Stomach (tissue), 4 donors: ENCODE measurements around the gene MAGI2.

Experiments
- POLR2A ChIP-seq, 4 donors: fragments of 450-650 bp; IDR thresholded peaks; one replicate each; pipeline ENCODE4 v1.6.1; 2016; ENCODE audit warnings: antibody characterized with exemption in 4 of 4, control low read depth in 2 of 4, mild to moderate bottlenecking in 1 of 4, moderate library complexity in 1 of 4
- POLR2AphosphoS5 ChIP-seq, 3 donors: sonication (generic); formaldehyde crosslinking; IDR thresholded peaks; one replicate each; pipeline ENCODE4 v1.6.1; 2016; ENCODE audit warnings: antibody characterized with exemption in 3 of 3
- TF ChIP-seq, protein P1 (sequence below), 7 experiments: fragments of 450-650 bp in 4 of 7; fragments of 200-600 bp in 3 of 7; sonication (generic) in 3 of 7; IDR thresholded peaks; one replicate each; pipeline ENCODE4 v1.5.1; 2016 to 2019; ENCODE audit warnings: antibody characterized with exemption in 7 of 7, control low read depth in 2 of 7, mild to moderate bottlenecking in 1 of 7

DNA sequence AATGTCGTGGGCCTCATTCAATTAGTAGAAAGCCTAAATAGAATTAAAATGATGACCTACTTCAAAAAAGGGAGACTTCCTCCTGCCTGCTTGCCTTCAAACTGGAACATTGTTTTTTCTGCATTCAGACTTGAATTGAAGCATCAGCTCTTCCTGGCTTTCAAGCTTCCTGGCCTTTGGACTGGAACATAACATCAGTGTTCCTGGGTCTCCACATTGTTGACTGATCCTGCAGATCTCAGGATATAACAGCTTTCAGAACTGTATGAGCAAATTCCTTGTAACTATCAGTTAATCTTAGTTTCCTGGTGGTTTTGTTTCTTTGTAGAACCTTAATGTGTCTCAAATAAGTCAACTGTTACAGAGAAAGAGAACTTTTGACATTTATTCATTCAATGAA, 18.6 kb downstream of the MAGI2 start:
- TF ChIP-seq, protein P1, sequence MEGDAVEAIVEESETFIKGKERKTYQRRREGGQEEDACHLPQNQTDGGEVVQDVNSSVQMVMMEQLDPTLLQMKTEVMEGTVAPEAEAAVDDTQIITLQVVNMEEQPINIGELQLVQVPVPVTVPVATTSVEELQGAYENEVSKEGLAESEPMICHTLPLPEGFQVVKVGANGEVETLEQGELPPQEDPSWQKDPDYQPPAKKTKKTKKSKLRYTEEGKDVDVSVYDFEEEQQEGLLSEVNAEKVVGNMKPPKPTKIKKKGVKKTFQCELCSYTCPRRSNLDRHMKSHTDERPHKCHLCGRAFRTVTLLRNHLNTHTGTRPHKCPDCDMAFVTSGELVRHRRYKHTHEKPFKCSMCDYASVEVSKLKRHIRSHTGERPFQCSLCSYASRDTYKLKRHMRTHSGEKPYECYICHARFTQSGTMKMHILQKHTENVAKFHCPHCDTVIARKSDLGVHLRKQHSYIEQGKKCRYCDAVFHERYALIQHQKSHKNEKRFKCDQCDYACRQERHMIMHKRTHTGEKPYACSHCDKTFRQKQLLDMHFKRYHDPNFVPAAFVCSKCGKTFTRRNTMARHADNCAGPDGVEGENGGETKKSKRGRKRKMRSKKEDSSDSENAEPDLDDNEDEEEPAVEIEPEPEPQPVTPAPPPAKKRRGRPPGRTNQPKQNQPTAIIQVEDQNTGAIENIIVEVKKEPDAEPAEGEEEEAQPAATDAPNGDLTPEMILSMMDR (IDR thresholded peaks at IDR 0.05) = no peak
- TF ChIP-seq POLR2AphosphoS5 (IDR thresholded peaks at IDR 0.05) (no peak), POLR2A (IDR thresholded peaks at IDR 0.05) (no peak)
